CD4-positive, alpha-beta T cell treated with Interleukin-2 at 100 ng/mL for 4 hours (primary cell): ENCODE data around the gene CNMD.

Experiments
- DNase-seq: peaks from one replicate; pipeline ENCODE4 v3.0.0-alpha.2; 2020; ENCODE audit warnings: low spot score

Gene CNMD

GRCh38 chr13:52739468-52740071 lies at the start of gene CNMD:
CNMD (minus strand) TSS chr13:52739820; CDS start chr13:52739701, 119 bp downstream.
- no peak for DNase-seq

DNA sequence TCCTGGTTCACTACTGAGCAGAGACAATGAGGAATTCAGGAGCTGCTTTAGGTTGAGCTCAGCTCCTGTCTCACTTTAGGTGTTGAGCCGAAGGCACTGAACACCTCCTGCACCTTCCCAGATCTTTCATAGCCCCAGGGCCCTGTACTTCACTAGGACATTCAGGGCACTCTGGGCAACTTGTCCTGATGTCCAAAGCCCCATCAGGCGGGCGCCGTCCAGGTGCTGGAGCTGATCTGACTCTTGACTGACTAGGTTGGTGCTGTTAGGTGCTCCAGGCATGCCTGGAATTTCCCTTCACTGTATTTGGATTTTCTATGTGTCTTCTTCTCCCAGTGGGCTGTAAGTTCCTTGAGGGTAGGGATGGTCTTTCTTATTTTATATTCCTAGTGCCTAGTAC lies 48.4 kb upstream of the CNMD start:
- DNase-seq: no peak

GRCh38 chr13:52787235-52787634 lies 47.6 kb upstream of the CNMD start:
- no peak for DNase-seq

- no peak for DNase-seq
Measured at GRCh38 chr13:52786766-52787165, 47.1 kb upstream of the CNMD start.

DNA sequence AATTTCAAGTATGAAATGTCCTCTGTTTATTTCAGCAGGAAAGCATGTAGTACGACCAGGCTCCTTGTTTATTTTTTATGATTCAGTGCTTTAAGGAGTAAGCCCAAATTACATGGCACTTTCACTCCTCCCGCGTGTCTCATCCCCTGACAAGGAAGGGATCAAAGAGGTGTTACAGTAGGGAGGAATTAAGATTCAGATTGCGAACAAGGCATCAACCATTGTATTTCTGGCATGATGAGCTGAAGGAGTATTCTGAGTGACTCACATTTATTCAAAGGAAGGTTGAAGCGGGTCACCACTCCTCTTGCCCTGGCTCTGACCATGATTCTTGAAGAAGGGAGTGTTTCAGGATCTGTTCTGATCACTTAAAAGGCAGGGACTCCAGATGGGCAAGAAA lies 46.1 kb upstream of the CNMD start:
- DNase-seq: no peak

- DNase-seq: no peak
Measured at GRCh38 chr13:52784591-52785340, 45.1 kb upstream of the CNMD start.

- DNase-seq: no peak
Measured at GRCh38 chr13:52783943-52784342, 44.3 kb upstream of the CNMD start.

DNA sequence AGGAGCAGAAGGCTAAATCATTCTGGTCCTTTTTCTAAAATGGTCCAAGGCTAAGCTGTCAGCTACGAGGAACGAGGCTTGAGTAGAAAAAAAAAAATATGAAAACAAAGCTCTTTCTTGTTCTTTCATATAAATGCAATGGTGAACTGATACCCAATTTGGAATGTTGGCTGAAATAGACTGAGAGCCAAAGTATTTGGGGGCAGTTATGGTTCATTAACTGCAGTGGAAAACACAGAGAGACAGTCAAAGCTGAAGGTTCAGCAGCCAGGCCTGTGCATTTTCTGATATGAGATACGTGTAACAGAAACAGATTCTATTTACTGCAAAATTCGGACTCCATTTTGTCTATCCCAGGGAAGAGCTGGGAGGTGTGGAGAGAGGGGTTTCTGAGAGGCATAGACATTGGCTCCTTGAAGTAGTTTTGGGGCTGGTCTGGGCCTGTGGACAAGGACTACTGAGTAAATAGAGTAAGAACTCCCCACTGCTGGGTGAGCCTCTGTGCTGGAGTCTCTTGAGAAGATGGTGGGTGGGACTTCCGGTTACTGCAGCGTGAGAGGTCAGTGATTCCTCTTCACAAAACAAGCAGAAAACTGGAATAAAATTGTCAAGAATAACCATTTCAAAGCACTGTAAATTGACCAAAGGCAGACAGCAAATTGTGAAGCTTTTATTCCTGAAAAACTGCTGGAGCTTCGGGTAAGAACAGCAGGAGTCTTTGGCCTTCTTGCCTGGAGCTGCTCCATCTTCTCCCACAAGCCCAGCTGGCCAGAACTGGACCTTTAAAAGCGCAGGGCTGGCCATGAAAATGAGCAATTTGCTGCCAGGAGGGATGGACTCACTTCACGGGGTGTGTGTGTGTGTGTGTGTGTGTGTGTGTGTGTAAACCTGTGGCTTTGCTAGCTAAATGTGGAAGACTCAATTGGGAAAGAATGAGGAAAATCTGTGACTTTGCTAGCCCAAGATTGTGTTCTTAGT lies 43.1 kb upstream of the CNMD start:
- DNase-seq: no peak

GRCh38 chr13:52780611-52781010 lies 41.0 kb upstream of the CNMD start:
- DNase-seq: no peak

- DNase-seq: no peak
Measured at GRCh38 chr13:52780092-52780491, 40.5 kb upstream of the CNMD start.

DNA sequence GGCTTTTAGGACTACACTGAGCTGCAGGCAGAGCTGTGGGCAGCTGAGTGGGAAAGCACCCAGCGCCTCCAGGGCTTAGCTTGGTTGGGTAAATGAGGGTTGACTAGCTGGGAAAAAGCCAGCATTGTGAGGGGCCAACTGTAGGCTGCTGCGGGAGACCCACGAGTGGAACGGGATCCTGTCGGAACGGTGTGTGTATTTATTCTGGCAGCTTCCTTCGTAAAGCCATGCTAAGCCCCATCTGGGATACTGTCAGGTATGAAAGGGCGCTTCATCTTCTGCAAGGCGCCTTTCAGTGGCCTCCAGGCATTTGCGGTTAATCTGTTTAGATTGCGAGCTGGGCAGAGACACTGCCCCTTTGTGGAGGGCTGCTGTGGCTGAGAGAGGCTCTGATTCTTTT lies 39.5 kb upstream of the CNMD start:
- no peak for DNase-seq

DNA sequence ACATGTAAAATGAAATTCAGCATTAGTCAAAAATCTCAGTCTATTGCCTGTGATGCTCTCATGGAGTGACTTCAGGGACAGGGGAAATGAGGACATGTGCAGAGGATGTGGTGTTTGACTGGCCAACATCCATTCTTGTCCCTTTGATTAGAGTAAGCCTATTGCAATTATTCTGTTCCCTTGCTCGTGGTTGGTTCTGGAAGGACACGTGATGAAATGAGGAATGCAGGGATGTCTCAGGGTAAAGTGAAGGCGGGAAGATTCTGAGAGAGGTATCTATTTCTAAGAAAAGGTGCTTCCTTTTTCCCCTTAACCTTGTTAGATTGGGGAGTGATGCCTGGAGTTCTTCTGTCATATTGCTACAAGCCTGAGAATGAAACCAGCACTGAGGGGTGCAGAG lies 37.1 kb upstream of the CNMD start:
- no peak for DNase-seq

GRCh38 chr13:52775511-52775910 lies 35.9 kb upstream of the CNMD start:
- no peak for DNase-seq

DNA sequence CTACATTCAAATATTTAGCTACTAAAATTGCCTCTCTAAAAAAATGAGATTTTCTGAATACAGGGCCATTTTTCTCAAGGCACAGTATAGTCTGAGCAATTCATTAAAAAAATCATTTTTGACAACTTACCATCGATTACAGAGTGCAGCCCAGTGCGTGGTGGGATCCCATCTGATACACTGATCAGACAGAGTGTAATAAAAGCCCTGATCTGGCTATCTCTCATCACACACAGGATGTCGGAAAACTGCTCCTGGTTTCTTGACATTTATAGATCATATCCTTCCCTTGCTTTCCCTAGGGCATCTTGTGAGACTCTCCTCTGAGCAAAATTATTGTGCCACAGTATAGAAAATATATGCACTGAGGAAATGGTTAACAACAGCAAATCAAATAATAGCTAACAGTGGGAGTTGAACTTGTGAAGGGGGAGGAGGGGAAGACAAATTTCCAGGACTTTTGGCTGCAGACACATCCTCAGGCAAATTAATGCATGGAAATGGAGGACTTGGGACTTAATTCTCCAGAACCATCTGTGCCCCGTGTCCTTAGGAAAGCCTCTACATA lies 28.4 kb upstream of the CNMD start:
- no peak for DNase-seq

GRCh38 chr13:52765611-52766390 lies 26.2 kb upstream of the CNMD start:
- DNase-seq: no peak

GRCh38 chr13:52760077-52760476 lies 20.5 kb upstream of the CNMD start:
- no peak for DNase-seq

DNA sequence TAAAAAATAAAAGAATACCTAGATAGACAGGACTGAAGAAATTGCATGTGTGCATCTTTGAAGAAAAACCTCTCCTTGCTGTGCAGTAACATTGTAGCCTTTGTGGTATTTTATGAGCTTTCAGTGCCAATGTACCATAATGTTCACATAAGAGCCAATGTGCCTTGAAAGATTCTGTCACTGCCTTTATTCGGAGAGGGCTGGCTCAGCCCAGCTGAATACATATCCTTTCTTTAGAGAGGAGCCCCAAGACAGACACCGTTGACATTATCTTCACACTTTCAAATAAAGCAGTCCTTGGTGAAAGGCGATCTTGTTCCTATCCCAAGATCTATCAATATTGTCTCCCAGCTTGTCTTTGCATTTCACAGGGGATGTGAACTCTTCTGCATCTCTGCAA lies 18.5 kb upstream of the CNMD start:
- DNase-seq: no peak

GRCh38 chr13:52751196-52751595 lies 11.6 kb upstream of the CNMD start:
- DNase-seq: no peak

GRCh38 chr13:52750713-52751112 lies 11.1 kb upstream of the CNMD start:
- DNase-seq: no peak

- DNase-seq: no peak
Measured at GRCh38 chr13:52749419-52749818, 9.8 kb upstream of the CNMD start.

- no peak for DNase-seq
Measured at GRCh38 chr13:52746141-52746540, 6.5 kb upstream of the CNMD start.
